CD4-positive, alpha-beta memory T cell (primary cell): ENCODE data around the gene ITK. TPM values are rescaled to one million over a fixed set of nuclear protein-coding genes. Genes with fewer than 3 reads are reported as not detected.
"Not testable (repeated sequence)": the region's sequence is repeated elsewhere in the genome, so short reads cannot be mapped to it uniquely, and the experiment has no call there.

ENCODE experiments used
- CTCF ChIA-PET: fragments of 350-600 bp; sonication (Branson Sonifier 250); formaldehyde crosslinking; loops from one replicate; lab custom pipeline; 2021; ENCODE audit warnings: inconsistent platforms; ENCODE audit not compliant: partially characterized antibody; lab: Charles Lee
- POLR2A ChIA-PET: fragments of 350-600 bp; sonication (Branson Sonifier 250); formaldehyde crosslinking; loops from one replicate; lab custom pipeline; 2021; ENCODE audit not compliant: partially characterized antibody; lab: Charles Lee
- DNase-seq, 5 donors: peaks; one replicate each; pipeline versions ENCODE4 v3.0.0 to v3.0.0-alpha.2; 2020 to 2022; ENCODE audit warnings: mixed read lengths in 1 of 5
- H3K27ac ChIP-seq: one replicate; pipeline ENCODE4 v1.7.0; 2013; ENCODE audit warnings: low read depth, low read length
- H3K27me3 ChIP-seq: 2 replicates; pipeline ENCODE4 v1.7.0; 2013; ENCODE audit warnings: mild to moderate bottlenecking, low read length, moderate library complexity; ENCODE audit not compliant: insufficient read depth
- H3K36me3 ChIP-seq: 2 replicates; pipeline ENCODE4 v1.7.0; 2013; ENCODE audit warnings: mild to moderate bottlenecking, low read length, moderate library complexity; ENCODE audit not compliant: insufficient read depth
- H3K4me1 ChIP-seq: 2 replicates; pipeline ENCODE4 v1.7.0; 2013; ENCODE audit warnings: mild to moderate bottlenecking, low read length, moderate library complexity; ENCODE audit not compliant: insufficient read depth
- H3K4me3 ChIP-seq, 2 donors: one replicate each; pipeline ENCODE4 v1.7.0; 2013; ENCODE audit warnings: low read length in 2 of 2, mild to moderate bottlenecking in 1 of 2
- H3K9me3 ChIP-seq, 2 donors: one replicate each; pipeline ENCODE4 v1.7.0; 2013; ENCODE audit warnings: low read length in 2 of 2, control low read depth in 1 of 2; ENCODE audit not compliant: control insufficient read depth in 1 of 2
- H3K27ac Mint-ChIP-seq, 7 donors: one replicate each; pipeline ENCODE4 v1.8.0; 2020 to 2021; ENCODE audit warnings: mixed read lengths in 7 of 7, mild to moderate bottlenecking in 6 of 7, inconsistent platforms in 3 of 7, moderate library complexity in 3 of 7
- H3K27me3 Mint-ChIP-seq, 2 donors: one replicate each; pipeline ENCODE4 v1.8.0; 2020 to 2021; ENCODE audit warnings: mixed read lengths in 2 of 2
- H3K36me3 Mint-ChIP-seq, 2 donors: one replicate each; pipeline ENCODE4 v1.8.0; 2020 to 2021; ENCODE audit warnings: mixed read lengths in 2 of 2, inconsistent platforms in 1 of 2, mild to moderate bottlenecking in 1 of 2
- H3K4me1 Mint-ChIP-seq, 4 donors: one replicate each; pipeline ENCODE4 v1.8.0; 2020 to 2021; ENCODE audit warnings: mixed read lengths in 4 of 4, mild to moderate bottlenecking in 1 of 4
- H3K4me3 Mint-ChIP-seq, 8 donors: one replicate each; pipeline ENCODE4 v1.8.0; 2020 to 2021; ENCODE audit warnings: mixed read lengths in 8 of 8, mild to moderate bottlenecking in 7 of 8, moderate library complexity in 6 of 8, inconsistent platforms in 3 of 8
- H3K9me3 Mint-ChIP-seq, 8 donors: one replicate each; pipeline ENCODE4 v1.8.0; 2020 to 2021; ENCODE audit warnings: mixed read lengths in 8 of 8, mild to moderate bottlenecking in 5 of 8, inconsistent platforms in 3 of 8, moderate library complexity in 1 of 8
- intact Hi-C: fragments of 100-400 bp; cut with micrococcal nuclease; formaldehyde crosslinking; loops from one replicate; pipeline ENCODE4 v1.15.1; 2023
- polyA plus RNA-seq, 2 donors: library from polyadenylated mRNA; unstranded; fragments of 300-500 nt; fragmentation: Illumina TruSeq; gene quantifications; one replicate each; pipeline ENCODE4 v1.2.3, GENCODE V29; 2021
- total RNA-seq, 2 experiments: library from RNA; stranded (reverse); gene quantifications; one replicate each; pipeline ENCODE4 v1.2.3, GENCODE V29; 2021

The ITK gene
- total and polyA plus RNA-seq, 4 experiments from 2014 or later, result 141 to 421 (median 288) TPM

DNA sequence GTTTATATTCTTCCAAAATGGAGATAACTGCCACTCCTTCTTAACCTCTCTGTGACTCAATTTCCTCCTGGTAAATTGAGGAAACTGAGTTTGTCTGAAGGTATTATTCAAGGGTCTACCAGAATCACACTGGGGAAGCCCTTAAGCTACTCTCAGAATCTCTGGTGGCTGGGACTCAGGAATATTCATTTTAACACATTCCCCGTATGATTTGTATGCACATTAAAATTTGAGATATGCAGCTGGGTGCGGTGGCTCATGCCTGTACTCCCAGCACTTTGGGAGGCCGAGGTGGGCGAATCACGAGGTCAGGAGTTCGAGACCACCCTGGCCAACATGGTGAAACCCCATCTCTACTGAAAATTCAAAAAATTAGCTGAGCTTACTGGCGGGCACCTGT is 64.1 kb downstream of the ITK start:
- not testable (repeated sequence) for DNase-seq, H3K9me3 Mint-ChIP-seq, H3K27ac ChIP-seq, H3K9me3 ChIP-seq, H3K4me3 ChIP-seq, H3K27me3 ChIP-seq, H3K27me3 Mint-ChIP-seq, H3K4me3 Mint-ChIP-seq
- H3K27ac Mint-ChIP-seq, result peak overlapping the region in 6 of 7 donors; percentile 55 to 84 (median 71)
- H3K36me3 Mint-ChIP-seq, result peaks cover 93 to 98% of the 10 kb centered on the region in 2 donors
- peaks cover 79% of the 10 kb centered on the region for H3K36me3 ChIP-seq
- intact Hi-C loops, result loop anchor here (5.0 kb wide), 1 partner anchor 38 kb away; no protein-coding TSS in a partner anchor
- POLR2A ChIA-PET, result interaction anchor here (0.6 to 17.2 kb wide), 8 partner anchors 8 to 101 kb away, joined by 3 to 191 read pairs (median 4); no protein-coding TSS in a partner anchor
- H3K4me1 ChIP-seq, result peaks cover 82% of the 10 kb centered on the region
- peaks cover 51 to 80% (median 65%) of the 10 kb centered on the region in 4 donors for H3K4me1 Mint-ChIP-seq
- CTCF ChIA-PET, result interaction anchor here (0.7 to 16.6 kb wide), 5 partner anchors 19 to 95 kb away, joined by 3 to 237 read pairs (median 4); no protein-coding TSS in a partner anchor

DNA sequence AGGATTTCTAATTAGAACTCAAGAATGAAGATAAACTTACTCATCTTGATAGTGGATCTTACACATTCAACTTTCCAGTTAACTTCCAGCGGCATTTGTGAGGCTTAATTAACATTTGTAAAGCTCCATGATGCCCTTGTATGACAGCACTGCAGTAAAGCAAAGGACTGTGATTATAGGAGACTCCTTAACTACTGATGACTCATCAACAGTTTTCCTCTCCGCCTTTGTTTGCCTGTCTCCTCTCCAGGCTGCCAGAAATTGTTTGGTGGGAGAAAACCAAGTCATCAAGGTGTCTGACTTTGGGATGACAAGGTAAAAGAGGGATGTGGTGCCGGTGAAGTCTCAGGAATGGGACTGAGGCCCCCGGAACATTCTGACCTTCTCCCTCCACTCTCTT is 64.8 kb downstream of the ITK start:
- Histone ChIP-seq H3K36me3 (peaks cover 78% of the 10 kb centered on the region), H3K9me3 (no peaks in the 10 kb centered on the region), H3K27ac (peak overlapping the region; percentile 1), H3K27me3 (no peaks in the 10 kb centered on the region), H3K4me1 (peaks cover 90% of the 10 kb centered on the region), H3K4me3 (no peak overlapping the region)
- Mint-ChIP-seq H3K4me1 (peaks cover 55 to 84% (median 68%) of the 10 kb centered on the region in 4 donors), H3K36me3 (peaks cover 92 to 97% of the 10 kb centered on the region in 2 donors), H3K27ac (peak overlapping the region; percentile 43 to 95 (median 76)), H3K27me3 (no peaks in the 10 kb centered on the region), H3K4me3 (peak overlapping the region in 2 of 8 donors; percentile 17), H3K9me3 (peaks cover 0 to 1% (median 0%) of the 10 kb centered on the region in 8 donors)
- POLR2A ChIA-PET, result interaction anchor here (0.6 to 17.2 kb wide), 7 partner anchors 8 to 56 kb away, joined by 3 to 191 read pairs (median 4); no protein-coding TSS in a partner anchor
- DNase-seq, result no peak
- intact Hi-C loops, result loop anchor here (5.0 kb wide), 1 partner anchor 37 kb away; no protein-coding TSS in a partner anchor
- CTCF ChIA-PET, result interaction anchor here (1.0 to 16.6 kb wide), 5 partner anchors 19 to 98 kb away, joined by 3 to 237 read pairs (median 3); no protein-coding TSS in a partner anchor

DNA sequence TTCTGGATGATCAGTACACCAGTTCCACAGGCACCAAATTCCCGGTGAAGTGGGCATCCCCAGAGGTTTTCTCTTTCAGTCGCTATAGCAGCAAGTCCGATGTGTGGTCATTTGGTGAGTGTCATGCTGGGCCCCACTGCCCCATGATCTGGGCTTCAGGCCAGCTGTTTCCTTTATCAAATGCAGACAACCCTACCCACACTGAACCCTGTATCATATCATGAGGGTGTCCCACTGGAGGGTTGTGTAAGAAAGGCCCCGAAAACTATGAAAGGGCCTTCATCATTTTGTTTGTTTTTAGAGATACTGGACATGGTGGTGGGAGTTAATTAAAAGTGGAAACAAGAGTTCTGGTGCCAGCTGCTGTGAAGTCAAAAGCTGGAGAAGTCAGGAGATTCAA is 65.2 kb downstream of the ITK start:
- ChIA-PET CTCF (interaction anchor here (1.0 to 16.6 kb wide), 4 partner anchors 56 to 98 kb away, joined by 3 to 237 read pairs (median 3); no protein-coding TSS in a partner anchor), POLR2A (interaction anchor here (0.8 to 17.2 kb wide), 10 partner anchors 8 to 103 kb away, joined by 3 to 193 read pairs (median 14); partner anchors contain the start of genes CYFIP2 and MED7)
- Mint-ChIP-seq H3K27me3 (no peaks in the 10 kb centered on the region), H3K9me3 (peaks cover 0 to 1% (median 0%) of the 10 kb centered on the region in 8 donors), H3K27ac (peak overlapping the region; percentile 65 to 95 (median 76)), H3K4me1 (peaks cover 57 to 87% (median 71%) of the 10 kb centered on the region in 4 donors), H3K36me3 (peaks cover 92 to 97% of the 10 kb centered on the region in 2 donors), H3K4me3 (peak overlapping the region in 3 of 8 donors; percentile 15 to 17 (median 17))
- peaks cover 79% of the 10 kb centered on the region for H3K36me3 ChIP-seq
- intact Hi-C loops, result loop anchor here (1.0 to 5.0 kb wide), 2 partner anchors 10 to 36 kb away; no protein-coding TSS in a partner anchor
- H3K4me1 ChIP-seq, result peaks cover 94% of the 10 kb centered on the region
- H3K27me3 ChIP-seq, result no peaks in the 10 kb centered on the region
- peak overlapping the region; percentile 1 for H3K27ac ChIP-seq
- no peak overlapping the region for H3K4me3 ChIP-seq
- DNase-seq, result no peak
- no peaks in the 10 kb centered on the region for H3K9me3 ChIP-seq

DNA sequence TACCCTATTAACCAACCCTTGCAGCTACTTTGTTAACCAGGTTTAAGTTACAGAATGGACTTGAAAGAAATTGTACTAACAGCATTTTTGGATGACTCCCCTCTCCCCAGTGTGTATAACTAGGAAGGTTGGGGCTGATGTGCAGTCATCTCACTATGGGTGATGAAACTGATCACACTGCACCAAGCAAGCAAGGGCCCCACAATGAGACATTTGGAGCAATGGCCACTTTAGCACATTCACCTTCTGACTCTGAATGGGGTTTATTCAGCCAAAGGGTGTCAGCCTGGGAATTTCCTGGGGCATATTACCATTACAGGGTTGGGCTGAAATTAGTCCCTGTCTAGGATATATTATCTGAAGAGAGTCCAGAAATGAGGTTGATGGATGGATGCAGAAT is 66.6 kb downstream of the ITK start:
- ChIA-PET POLR2A (interaction anchor here (1.0 to 17.2 kb wide), 9 partner anchors 12 to 104 kb away, joined by 3 to 193 read pairs (median 23); partner anchors contain the start of genes CYFIP2, ITK and MED7), CTCF (interaction anchor here (0.6 to 16.6 kb wide), 4 partner anchors 20 to 98 kb away, joined by 3 to 237 read pairs (median 52); no protein-coding TSS in a partner anchor)
- Mint-ChIP-seq H3K27ac (peak overlapping the region; percentile 66 to 95 (median 87)), H3K4me1 (peaks cover 64 to 92% (median 77%) of the 10 kb centered on the region in 4 donors), H3K9me3 (no peaks in the 10 kb centered on the region), H3K36me3 (peaks cover 91 to 95% of the 10 kb centered on the region in 2 donors), H3K27me3 (no peaks in the 10 kb centered on the region), H3K4me3 (peak overlapping the region in 7 of 8 donors; percentile 37 to 74 (median 53))
- Histone ChIP-seq H3K36me3 (peaks cover 80% of the 10 kb centered on the region), H3K27ac (peak overlapping the region; percentile 50), H3K4me1 (peaks cover 99% of the 10 kb centered on the region), H3K27me3 (no peaks in the 10 kb centered on the region), H3K9me3 (no peaks in the 10 kb centered on the region), H3K4me3 (no peak overlapping the region)
- no peak for DNase-seq
- intact Hi-C loops, result loop anchor here (5.0 kb wide), 1 partner anchor 35 kb away; no protein-coding TSS in a partner anchor

DNA sequence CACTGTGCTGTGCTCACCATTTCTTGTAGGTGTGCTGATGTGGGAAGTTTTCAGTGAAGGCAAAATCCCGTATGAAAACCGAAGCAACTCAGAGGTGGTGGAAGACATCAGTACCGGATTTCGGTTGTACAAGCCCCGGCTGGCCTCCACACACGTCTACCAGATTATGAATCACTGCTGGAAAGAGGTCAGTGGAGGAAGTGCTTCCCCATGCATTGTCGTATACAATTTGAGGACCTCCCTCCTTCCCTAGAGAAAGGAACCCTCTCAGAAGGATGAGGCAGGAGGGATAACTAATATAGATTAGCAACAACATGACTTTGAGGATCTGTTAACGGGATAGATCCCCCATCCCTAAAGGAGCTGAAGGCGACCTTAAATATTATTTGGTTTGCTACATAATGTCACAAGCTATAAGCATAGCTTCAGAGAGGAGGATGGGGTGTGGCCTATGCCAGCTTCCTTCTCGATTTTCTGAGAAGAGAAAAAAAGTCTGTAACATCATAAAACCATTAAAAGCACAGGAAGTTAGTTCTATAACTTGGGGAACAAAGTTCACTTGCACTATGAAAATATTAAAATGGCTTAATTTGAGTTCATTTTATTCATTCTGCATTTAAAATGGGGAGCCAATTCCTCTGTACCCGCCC is 68.3 kb downstream of the ITK start:
- peak; percentile 47 to 68 (median 63) for DNase-seq
- peaks cover 100% of the 10 kb centered on the region for H3K4me1 ChIP-seq
- peak overlapping the region; percentile 50 for H3K27ac ChIP-seq
- intact Hi-C loops, result loop anchor here (2.0 to 5.0 kb wide), 3 partner anchors 16 to 68 kb away; partner anchors contain the start of gene ITK
- Mint-ChIP-seq H3K36me3 (peaks cover 91 to 95% of the 10 kb centered on the region in 2 donors), H3K4me3 (peak overlapping the region; percentile 51 to 84 (median 74)), H3K27ac (peak overlapping the region; percentile 84 to 96 (median 92)), H3K4me1 (peaks cover 73 to 95% (median 84%) of the 10 kb centered on the region in 4 donors), H3K27me3 (no peaks in the 10 kb centered on the region), H3K9me3 (no peaks in the 10 kb centered on the region)
- H3K36me3 ChIP-seq, result peaks cover 76% of the 10 kb centered on the region
- no peaks in the 10 kb centered on the region for H3K27me3 ChIP-seq
- H3K9me3 ChIP-seq, result no peaks in the 10 kb centered on the region
- peak overlapping the region in 1 of 2 donors; percentile 1 for H3K4me3 ChIP-seq
- ChIA-PET CTCF (interaction anchor here (0.7 to 16.6 kb wide), 12 partner anchors 10 to 100 kb away, joined by 3 to 237 read pairs (median 4); partner anchors contain the start of gene ITK), POLR2A (interaction anchor here (1.0 to 17.2 kb wide), 25 partner anchors 10 to 106 kb away, joined by 3 to 193 read pairs (median 6); partner anchors contain the start of genes CYFIP2 and MED7)

DNA sequence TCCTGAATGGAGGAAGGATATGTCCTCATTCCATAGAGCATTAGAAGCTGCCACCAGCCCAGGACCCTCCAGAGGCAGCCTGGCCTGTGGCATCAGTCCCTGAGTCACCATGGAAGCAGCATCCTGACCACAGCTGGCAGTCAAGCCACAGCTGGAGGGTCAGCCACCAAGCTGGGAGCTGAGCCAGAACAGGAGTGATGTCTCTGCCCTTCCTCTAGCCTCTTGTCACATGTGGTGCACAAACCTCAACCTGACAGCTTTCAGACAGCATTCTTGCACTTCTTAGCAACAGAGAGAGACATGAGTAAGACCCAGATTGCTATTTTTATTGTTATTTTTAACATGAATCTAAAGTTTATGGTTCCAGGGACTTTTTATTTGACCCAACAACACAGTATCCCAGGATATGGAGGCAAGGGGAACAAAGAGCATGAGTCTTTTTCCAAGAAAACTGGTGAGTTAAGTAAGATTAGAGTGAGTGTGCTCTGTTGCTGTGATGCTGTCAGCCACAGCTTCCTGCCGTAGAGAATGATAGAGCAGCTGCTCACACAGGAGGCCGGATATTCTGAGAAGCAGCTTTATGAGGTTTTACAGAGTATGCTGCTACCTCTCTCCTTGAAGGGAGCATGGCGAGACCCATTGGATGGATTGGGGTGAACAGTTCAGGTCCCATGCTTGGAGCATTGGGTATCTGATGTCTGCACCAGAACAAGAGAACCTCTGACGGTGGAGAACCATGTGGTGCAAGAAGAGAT is 72.2 kb downstream of the ITK start:
- no peaks in the 10 kb centered on the region for H3K27me3 ChIP-seq
- peaks cover 57% of the 10 kb centered on the region for H3K36me3 ChIP-seq
- no peaks in the 10 kb centered on the region for H3K9me3 ChIP-seq
- Mint-ChIP-seq H3K4me3 (peak overlapping the region; percentile 61 to 86 (median 74)), H3K9me3 (peaks cover 0 to 8% (median 0%) of the 10 kb centered on the region in 8 donors), H3K36me3 (peaks cover 85 to 86% of the 10 kb centered on the region in 2 donors), H3K27ac (peak overlapping the region; percentile 84 to 98 (median 94)), H3K4me1 (peaks cover 81 to 98% (median 90%) of the 10 kb centered on the region in 4 donors), H3K27me3 (no peaks in the 10 kb centered on the region)
- peak overlapping the region in 1 of 2 donors; percentile 36 for H3K4me3 ChIP-seq
- H3K4me1 ChIP-seq, result peaks cover 100% of the 10 kb centered on the region
- intact Hi-C loops, result loop anchor here (1.0 to 5.0 kb wide), 4 partner anchors 12 to 104 kb away; no protein-coding TSS in a partner anchor
- DNase-seq, result peak; percentile 77 to 84 (median 82)
- POLR2A ChIA-PET, result interaction anchor here (0.7 to 17.2 kb wide), 34 partner anchors 8 to 110 kb away, joined by 3 to 193 read pairs (median 5); partner anchors contain the start of genes CYFIP2, ITK and MED7
- CTCF ChIA-PET, result interaction anchor here (0.8 to 16.6 kb wide), 45 partner anchors 10 to 491 kb away, joined by 3 to 237 read pairs (median 5); partner anchors contain the start of genes ITK, LSM11 and MED7
- peak overlapping the region; percentile 64 for H3K27ac ChIP-seq
